Measurements from ENCODE around the gene POLRMT.
"Not testable (repeated sequence)": the region's sequence is repeated elsewhere in the genome, so short reads cannot be mapped to it uniquely, and the experiment has no call there.

The POLRMT gene

DNA sequence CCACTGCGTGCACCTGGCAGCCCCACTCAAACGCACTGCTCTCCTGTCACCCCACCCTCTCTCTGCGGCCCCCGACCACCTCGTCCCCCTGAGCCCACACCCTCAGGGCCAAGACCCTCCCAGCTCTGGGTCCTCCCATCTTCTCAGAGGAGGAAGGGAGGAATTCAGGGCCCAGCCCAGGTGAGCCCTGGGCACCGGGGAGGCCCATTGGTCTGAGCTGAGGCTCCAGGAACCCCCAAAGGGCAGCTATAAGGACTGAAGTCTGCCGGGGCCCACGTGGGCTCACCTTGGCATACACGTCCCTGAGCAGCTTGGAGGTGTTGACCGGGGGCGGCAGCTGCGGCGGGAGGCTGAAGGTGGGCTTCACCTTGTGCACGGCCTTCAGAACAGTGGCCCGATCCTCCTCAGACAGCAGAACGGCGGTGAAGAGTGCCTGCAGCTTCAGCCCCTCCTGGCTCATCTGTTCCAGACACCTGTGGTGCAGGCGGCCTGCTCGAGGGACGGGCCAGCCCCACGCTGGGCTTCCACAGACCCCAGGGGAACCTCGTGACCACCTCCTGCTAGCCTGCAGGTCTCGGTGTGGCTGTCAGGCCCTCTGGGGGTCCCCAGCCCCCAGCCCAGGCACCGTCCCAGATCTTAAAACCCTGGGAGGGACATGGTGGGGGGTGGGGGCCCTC lies 8.8 kb downstream of the POLRMT start:
- FAIRE-seq: no peak

DNA sequence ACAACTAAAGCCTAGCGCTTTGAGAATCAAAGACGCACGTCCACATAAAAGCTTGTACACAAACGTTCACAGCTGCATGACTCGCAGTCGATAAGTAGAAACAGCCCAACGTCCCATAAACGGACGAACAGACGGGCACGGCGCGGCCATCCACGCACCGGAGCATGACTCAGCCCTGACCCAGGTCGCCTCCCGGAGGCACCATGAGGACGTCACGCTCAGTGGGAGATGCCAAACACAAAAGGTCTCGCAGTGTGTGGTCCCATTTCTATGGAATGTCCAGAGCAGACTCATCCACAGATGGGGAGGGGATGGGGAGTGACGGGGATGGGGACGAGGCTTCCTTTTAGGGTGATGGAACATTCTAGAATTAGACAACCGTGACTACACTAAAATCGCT lies 9.4 kb downstream of the POLRMT start:
- FAIRE-seq: no peak

DNA sequence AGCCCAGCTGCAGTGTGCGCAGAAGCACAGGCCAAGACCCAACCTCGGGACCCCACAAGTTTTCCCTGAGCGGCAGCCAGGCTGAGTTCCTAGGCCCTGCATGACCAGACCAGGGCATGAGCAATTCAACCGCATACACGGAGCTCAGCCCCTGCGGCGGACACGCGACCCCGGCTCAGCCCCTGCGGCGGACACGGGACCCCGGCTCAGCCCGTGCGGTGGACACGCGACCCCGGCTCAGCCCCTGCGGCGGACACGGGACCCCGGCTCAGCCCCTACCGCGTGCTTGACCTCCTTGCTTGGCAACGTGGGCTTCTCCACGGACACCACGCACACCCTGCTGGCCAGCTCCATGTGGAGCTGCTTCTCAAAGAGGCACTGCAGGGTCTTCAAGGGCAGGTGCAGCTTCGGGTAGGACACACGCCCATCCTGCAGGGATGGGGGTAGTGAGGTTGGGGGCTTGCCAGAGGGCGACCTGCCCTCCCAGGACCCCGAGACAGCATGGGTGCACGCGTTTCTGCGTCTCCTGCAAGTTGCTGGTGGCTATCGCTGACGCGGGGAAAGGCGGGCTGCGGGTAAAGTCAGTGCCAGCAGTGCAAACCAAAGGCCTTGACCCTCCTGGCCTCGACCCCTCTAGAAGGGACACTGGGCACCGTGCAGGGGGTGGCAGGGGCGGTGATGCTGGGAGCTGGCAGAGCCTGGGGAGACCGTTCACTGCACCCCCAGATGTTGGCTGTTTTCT lies 10.0 kb downstream of the POLRMT start:
- no peak for FAIRE-seq

DNA sequence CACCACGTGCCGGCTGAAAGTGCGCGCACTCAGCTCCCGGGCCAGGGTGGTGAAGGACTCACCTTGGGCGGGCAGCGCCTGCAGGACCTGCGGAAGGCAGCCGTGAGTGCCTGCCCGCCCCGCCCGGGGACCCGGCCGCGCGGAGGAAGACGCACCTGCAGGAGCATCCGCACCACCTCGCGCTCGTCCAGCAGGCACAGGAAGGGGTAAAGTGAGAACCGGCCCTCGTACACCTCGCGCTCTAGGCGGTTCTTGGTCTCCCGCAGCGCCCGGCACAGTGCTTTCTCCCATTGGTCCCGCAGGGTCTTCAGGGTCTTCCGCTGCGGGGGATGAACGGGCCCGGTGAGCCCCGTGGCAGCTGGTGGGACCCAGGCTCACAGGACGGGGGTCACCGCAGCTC lies 10.7 kb downstream of the POLRMT start:
- no peak for FAIRE-seq

DNA sequence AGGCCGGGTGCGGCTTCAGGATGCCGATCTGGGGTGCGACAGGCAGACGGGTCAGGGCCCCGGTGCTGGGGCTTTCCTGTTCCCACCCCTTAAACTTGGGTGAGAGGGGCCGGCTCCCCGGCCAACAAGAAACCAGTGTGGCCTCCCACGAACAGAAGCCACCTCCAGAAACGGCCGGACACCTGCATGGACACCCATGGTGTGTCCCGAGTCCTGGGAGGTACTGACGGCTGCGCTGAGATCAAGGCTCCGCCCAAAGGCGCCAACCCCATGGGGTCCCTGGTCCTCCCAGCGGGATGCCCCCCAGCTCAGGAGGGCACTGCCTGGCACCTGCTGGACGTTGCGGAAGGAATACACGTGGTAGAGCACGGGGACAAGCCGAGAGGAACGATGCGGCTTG lies 11.5 kb downstream of the POLRMT start:
- no peak for FAIRE-seq

DNA sequence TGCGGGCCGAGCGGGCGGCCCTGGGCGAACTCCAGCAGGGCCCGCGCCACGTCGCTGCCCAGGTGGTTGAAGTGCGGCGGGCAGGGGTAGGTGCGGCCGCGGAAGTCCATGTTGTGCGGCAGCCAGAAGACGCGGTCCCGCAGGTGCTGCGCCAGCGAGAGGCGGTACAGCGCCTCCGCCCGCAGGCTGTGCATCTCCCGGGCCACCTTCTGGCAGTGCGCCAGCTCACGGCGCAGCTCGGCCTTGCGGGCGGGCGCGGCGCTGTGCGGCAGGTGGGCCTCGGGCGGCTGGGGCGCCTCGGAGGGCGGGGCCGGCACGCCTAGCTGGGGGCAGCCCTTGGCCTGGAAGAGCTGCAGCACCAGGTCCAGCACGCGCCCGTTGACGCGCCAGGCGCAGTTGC lies 12.1 kb downstream of the POLRMT start:
- FAIRE-seq: not testable (repeated sequence)

DNA sequence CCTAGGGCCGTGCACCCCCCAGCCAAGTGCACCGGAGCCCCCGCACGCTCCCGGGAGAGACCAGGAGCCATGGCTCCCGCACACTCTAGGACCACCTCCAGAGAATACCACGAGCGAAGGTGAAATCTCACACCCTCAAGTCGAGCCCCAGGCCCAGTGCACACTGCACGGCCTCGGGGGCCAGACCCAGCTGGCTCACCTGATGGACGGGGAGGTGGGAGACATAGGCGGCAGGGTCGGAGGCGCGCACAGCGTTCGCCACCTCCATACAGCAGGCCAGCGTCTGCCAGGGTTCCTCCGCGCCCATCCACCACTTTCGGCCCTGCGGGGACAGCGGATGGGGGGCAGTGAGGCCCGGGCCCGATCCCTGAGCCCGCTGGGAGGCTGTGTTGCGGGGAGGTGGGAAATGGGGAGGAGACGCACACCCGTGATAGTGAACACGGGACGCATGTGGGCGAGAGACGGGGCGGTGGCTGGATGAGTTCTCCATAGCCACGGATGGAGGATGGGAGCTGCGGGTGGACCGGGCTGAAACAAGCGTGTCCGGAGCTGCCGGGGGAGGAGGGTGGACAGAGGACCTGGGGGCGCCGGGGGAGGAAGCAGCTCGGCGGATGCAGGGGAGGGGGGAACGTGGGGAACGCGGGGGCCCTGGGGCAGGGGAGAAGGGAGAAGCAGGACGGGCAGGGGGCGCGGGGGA lies 13.0 kb downstream of the POLRMT start:
- FAIRE-seq: no peak

DNA sequence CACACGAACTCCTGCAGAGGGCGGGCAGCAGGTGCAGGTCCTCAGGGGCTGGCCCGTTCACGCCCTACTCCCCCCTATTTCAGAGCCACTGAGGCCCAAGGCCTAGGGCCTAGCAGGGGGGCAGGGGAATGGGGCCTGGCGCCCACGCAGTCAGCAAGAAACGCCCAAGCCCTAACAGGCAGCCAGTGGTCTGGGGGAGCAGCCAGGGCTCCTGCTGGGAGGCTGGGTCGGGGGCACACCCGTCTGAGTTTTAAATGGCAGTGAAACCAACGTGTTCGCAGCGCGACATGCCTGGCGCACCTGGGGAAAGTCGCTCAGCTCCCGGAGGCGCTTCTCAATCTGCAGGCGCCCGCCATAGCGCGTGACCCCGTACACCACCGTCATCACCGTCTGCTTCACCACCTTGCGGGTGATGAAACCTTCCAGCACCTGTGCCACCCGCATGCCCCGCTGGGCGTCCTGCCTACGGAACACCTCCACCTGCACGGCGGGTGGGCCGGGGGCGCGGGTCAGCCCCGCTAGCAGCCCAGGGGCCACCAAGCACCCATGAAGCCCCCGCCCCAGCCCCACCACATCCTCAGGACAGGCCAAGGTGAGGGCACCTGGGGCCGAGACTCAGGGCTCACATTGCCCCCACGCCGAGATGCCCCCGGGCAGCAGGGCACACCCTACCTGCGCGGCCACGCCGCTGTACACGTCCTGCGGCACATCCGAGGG lies 13.9 kb downstream of the POLRMT start:
- FAIRE-seq: no peak

DNA sequence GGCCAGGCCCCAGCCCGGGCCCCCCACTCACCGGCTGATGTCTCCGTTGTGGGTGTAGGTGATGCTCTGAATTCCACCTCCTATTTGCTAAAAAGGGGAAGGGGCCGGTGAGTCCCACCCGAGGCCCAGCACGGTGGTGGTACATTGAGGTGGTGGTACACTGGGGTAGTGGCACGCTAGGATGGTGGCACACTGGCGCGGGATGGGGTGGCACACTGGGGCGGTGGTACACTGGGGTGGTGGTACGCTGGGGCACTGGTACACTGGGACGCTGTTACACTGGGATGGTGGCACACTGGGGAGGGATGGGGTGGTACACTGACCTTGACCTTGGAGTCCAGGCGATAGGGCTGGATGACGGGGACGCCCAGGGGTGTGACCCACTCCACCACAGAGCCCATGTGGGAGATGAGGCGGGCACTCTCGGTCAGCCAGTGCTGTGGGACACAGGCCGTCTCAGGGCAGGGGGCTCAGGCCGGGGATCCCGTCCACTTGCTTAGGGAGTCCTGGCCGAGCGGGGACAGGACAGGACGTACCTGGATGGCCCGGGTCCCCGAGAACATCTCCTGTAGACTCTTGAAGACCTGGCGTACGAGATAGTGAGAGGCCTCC lies 14.6 kb downstream of the POLRMT start:
- no peak for FAIRE-seq

DNA sequence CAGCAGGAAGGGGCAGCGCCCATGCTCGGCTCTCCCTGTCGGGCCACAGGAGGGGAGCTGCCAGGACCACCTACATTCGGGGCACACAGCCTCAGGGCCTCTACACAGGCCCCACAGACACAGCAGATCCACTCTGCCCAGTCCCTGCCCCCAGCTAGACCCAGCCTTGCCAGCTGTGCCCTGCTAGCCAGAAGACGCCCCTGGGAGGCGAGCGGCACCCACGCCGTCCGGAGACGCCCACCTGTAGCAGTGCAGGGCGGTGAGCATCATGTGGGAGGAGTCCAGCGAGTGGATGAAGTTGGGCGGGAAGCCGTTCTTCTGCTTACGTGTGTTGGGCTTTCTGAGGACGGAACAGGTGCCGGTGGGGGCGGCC lies 15.1 kb downstream of the POLRMT start:
- FAIRE-seq: no peak

DNA sequence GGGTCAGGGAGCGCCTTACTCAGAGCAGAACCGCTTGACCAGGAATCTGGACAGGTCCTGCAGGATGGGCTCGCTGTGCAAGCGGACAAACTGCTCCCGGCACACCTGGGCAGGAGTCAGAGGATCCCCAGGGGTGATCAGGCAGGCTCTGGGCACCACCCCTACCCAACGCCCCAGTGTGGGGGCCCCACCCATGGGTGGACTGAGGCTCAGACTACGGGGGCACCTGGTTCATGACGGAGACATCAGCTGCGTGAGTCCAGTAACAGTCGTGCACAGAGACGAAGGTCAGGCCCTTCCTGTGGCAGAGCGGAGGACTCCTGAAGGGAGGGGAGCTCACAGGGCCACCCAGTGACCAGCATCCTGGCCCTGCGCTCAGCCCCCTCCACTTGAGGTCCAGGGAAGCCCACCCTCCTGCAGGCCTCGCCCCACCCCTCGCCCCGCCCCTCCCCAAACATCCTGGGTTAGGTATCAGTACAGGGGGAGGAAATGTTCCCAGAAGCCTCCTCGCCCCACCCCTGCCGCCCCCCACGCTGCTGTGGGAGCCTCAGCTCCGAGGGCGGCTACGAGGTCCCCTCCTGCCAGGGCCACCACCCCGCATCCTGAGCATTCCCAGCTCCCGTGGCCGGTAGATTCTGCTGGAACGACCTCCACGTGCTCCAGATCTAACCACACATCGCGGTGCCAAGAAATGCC lies 15.6 kb downstream of the POLRMT start:
- no peak for FAIRE-seq

DNA sequence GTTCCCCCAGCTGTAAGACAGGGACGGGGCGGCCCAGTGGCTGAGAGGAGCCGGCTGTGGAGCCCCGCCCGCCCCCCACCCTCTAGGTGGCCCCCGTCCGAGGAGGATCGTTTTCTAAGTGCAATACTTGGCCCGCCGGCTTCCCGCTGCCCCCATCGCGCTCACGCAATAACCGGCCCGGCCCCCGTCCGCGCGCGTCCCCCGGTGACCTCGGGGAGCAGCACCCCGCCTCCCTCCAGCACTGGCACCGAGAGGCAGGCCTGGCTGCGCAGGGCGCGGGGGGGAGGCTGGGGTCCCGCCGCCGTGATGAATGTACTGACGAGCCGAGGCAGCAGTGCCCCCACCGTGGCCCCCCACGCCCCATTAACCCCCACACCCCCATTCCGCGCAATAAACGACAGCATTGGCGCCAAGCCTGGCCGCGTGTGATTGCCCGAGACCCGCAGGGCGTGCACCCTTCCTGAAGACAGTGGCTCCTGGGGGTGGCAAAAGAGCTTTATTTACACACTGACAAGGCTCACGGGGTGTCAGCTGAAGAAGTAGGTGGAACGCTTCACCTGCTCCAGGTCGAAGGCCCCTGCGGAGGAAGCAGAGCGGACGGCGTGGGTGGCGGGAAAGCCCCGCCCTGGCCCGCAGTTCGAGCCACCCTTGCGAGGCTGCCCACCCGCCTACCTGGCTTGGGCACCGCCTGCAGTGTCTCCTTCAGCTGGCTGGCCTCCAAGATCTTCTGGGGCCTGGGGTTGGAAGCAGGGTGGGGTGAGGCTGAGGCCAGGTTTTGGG lies 16.4 kb downstream of the POLRMT start:
- no peak for FAIRE-seq

DNA sequence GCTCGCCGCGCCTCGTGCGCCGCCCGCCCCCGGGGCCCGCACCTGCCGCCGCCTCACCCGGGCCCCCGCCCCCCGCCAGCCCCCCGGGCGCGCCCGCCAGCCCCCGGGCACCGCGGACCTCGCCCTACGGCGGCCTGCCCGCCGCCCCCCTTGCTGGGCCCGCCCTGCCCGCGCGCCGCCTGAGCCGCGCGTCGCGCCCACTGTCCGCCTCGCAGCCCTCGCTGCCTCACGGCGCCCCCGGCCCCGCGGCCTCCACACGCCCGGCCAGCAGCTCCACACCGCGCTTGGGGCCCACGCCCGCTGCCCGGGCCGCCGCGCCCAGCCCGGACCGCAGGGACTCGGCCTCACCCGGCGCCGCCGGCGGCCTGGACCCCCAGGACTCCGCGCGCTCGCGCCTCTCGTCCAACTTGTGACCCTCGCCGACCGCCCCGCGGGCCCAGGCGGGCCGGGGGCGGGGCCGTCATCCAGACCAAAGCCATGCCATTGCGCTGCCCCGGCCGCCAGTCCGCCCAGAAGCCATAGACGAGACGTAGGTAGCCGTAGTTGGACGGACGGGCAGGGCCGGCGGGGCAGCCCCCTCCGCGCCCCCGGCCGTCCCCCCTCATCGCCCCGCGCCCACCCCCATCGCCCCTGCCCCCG lies 17.2 kb downstream of the POLRMT start:
- no peak for FAIRE-seq

DNA sequence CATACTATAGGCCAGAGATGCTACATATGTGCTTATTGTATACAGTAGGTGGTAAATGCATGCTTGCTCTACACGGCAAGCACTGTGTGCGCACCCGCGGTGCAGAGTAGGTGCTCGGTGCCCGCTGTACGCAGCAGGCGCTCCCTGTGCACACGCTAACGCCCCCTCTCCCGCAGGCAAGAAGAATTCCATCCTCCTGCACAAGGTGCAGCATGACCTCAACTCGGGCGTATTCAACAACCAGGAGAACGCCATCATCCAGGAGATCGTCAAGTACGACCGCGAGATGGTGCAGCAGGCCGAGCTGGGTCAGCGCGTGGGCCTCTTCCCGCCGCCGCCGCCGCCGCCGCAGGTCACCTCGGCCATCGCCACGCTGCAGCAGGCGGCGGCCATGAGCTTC lies 17.7 kb downstream of the POLRMT start:
- FAIRE-seq: no peak

DNA sequence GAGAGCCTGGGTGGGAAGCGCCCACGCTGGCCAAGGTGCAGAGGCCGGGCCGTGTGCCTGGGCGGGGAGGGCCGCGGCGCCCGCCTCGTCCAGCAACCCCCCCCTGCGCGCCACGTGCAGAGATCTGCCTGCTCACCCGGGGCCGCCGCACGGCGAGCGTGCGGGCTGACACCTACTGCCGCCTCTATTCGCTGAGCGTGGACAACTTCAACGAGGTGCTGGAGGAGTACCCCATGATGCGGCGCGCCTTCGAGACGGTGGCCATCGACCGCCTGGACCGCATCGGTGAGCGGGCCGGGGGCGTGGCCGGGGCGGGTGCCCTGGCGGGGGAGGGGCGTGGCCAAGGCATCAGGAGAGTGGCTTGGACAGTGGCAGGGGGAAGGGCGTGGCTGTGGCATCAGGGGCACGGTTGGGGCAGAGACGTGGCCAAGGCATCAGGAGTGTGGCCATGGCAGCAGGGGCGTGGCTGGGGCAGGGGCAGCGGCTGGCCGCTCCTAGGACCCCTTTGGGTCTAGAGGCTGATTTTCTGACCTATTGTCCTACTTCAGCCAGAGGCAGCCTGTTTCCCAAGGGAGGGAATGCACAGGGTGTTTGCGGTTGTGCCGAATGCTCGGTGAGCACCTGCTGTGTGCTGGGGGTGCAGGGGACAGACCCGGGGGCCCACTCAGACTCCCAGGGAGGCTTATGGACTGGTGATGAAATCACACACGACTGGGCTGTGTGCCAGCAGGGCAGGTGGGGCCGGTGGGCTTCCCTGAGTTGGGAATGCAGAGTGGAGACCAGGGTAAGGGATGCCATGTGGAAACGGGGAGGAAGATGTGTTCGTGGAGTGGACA lies 19.4 kb downstream of the POLRMT start:
- FAIRE-seq: no peak

DNA sequence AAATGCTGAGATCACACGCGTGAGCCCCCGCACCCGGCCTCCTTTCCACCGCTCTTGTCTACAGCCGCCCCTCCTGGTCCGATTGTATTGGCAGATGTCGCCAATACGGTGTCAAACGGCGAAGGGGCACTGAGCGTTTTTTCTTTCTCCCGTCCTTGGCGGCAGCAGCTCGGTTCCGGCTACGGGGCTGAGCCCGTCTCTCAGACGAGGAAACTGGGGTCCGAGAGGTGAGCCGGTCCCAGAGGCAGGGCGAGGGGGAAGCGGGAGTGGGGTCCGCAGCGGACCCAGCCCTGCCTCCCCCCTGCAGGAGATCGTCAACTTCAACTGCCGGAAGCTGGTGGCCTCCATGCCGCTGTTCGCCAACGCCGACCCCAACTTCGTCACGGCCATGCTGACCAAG lies 20.4 kb downstream of the POLRMT start:
- no peak for FAIRE-seq

DNA sequence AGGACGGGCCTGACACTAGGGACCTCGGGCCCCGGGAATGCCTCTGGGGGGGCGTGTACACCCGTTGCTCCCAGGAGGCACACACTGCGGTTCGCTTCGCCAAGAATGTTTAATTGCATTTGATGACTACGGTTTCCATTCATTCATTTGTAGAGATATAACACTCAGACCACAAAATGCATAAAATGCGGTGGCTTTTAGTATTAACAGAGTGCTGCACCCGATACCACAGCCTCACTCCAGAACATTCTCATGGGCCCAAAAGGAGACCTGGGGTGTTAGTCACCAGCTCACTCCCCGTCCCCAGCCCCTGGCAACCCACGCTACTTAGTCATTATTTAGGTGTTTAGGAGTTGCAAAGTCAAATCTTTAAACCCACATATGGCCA lies 21.9 kb downstream of the POLRMT start:
- no peak for FAIRE-seq

DNA sequence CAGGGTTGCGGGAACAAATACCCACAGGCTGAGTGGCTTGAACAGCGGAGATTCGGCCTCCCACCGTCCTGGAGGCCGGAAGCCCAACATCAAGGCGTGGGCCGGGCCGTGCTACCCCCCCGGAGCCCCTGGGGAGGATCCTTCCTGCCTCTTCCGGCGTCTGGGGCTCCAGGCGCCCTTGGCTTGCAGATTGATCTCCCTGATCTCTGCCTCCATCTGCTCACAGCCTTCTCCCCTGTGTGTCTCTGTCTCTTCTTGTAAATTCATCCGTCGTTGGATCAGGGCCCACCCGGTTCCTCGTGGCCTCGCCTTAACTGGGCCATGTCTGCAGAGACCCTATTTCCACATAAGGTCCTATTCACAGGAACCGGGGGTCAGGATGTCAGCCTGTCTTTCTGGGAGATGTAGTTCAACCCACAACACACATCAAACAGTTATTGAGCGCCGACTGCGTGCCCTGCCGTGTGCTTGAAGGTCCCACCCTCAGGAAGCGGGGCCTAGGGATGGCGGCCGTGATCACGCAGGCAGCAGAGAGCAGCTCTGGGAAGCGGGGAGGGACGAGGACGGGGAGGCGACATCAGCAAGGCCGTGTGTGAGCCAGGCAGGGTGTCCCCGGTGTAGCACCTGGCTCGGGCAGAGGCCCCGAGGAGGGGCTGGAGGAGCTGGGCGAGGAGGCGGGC lies 22.4 kb downstream of the POLRMT start:
- FAIRE-seq: no peak

DNA sequence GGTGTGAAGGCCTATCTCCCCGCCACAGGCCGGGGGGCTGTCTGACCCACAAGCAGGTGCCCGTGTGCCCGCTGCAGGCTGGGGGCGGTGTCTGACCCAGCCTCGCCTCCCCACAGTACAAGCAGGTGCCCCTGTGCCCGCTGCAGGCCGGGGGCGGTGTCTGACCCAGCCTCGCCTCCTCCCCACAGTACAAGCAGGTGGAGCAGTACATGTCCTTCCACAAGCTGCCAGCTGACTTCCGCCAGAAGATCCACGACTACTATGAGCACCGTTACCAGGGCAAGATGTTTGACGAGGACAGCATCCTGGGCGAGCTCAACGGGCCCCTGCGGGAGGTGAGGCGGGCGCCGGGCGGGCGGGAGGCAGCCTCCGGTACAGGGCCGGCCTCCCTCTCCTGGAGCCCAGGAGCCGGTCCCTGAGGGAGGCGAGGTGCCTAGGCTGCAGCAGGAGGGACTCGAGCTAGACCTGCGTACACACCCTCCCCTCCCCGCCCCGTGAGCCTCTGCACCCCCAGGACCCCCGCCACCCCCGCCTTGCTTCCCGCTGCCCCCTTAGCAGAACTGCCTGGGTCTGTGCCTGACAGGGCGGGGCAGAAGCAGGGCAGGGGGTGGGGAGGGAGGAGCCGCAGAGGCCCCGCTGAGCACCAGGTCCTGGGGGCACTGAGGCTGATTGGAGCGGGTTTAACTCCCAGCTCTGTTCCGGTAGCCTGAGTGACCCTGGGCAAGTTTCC lies 23.1 kb downstream of the POLRMT start:
- no peak for FAIRE-seq
